Mucosa of rectum (tissue), 2 donors: Measurements from ENCODE around the gene DST.

Experiments used
- H3K27ac ChIP-seq, 2 donors: one replicate each; pipeline ENCODE4 v1.7.0; 2013; ENCODE audit warnings: inconsistent platforms in 2 of 2, low read depth in 2 of 2, low read length in 2 of 2
- H3K27me3 ChIP-seq, 2 donors: one replicate each; pipeline ENCODE4 v1.7.0; 2013; ENCODE audit warnings: low read length in 2 of 2; ENCODE audit not compliant: control insufficient read depth in 2 of 2, insufficient read depth in 2 of 2
- H3K36me3 ChIP-seq, 2 donors: one replicate each; pipeline ENCODE4 v1.7.0; 2013; ENCODE audit warnings: low read length in 2 of 2; ENCODE audit not compliant: control insufficient read depth in 2 of 2, insufficient read depth in 2 of 2
- H3K4me1 ChIP-seq, 2 donors: one replicate each; pipeline ENCODE4 v1.7.0; 2013; ENCODE audit warnings: low read length in 2 of 2, mild to moderate bottlenecking in 1 of 2; ENCODE audit not compliant: control insufficient read depth in 2 of 2, insufficient read depth in 2 of 2
- H3K4me3 ChIP-seq, 2 donors: one replicate each; pipeline ENCODE4 v1.7.0; 2013; ENCODE audit warnings: low read length in 2 of 2
- H3K9ac ChIP-seq, 2 donors: one replicate each; pipeline ENCODE4 v1.7.0; 2013; ENCODE audit warnings: low read length in 2 of 2, low read depth in 1 of 2, mild to moderate bottlenecking in 1 of 2
- H3K9me3 ChIP-seq, 2 donors: one replicate each; pipeline ENCODE4 v1.7.0; 2013; ENCODE audit warnings: low read length in 2 of 2; ENCODE audit not compliant: control insufficient read depth in 2 of 2
- donor health status: healthy.
- donor health status: Normal muscosa, but diverticular disease.

The DST gene

DNA sequence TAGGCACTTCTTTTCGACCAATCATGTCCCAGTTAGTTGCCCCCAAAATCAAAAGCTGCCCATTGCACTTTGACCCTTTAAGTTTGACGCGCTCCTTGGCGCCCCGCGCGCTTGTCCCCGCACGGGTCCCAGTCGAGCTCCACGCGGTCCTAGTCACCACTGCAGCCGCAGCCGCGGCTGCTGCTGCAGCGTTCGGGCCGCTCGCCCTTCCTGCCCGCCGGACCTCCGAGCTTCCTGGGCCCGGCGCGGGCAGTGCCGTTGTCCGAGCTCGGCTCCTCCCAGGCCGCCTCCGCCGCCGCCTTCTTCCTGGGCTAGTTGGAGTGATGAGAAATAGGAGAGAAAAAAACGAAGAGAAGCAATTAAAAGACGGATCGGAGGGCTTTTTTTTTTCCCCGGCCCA lies 209.6 kb downstream of the DST start:
- H3K27me3 ChIP-seq: no peaks in the 10 kb centered on the region
- no peaks in the 10 kb centered on the region for H3K36me3 ChIP-seq
- H3K27ac ChIP-seq: no peak overlapping the region
- H3K4me3 ChIP-seq: no peak overlapping the region
- H3K9me3 ChIP-seq: no peaks in the 10 kb centered on the region
- H3K4me1 ChIP-seq: no peaks in the 10 kb centered on the region
- no peak overlapping the region for H3K9ac ChIP-seq

DNA sequence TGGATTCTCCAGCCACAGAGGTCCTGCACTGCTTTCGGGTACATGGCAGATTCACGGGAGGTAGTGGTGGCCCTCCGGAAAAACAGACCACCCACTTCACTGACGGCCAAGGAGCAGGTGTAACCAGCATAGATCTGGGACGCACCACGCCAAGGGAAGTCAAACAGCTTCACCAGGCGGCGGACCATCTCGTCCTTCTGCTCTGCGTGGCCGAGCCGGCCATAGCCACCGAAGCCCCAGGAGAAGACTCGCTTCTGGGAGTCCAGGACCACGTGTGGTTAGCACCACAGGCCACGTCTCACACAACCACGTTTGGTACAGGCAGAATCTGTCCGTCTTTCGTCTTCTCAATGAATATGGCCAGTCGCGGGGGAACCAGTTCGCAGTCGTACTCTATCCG lies 210.5 kb downstream of the DST start:
- H3K4me3 ChIP-seq: no peak overlapping the region
- no peaks in the 10 kb centered on the region for H3K4me1 ChIP-seq
- no peaks in the 10 kb centered on the region for H3K36me3 ChIP-seq
- H3K9ac ChIP-seq: no peak overlapping the region
- H3K27ac ChIP-seq: no peak overlapping the region
- H3K27me3 ChIP-seq: no peaks in the 10 kb centered on the region
- H3K9me3 ChIP-seq: no peaks in the 10 kb centered on the region

DNA sequence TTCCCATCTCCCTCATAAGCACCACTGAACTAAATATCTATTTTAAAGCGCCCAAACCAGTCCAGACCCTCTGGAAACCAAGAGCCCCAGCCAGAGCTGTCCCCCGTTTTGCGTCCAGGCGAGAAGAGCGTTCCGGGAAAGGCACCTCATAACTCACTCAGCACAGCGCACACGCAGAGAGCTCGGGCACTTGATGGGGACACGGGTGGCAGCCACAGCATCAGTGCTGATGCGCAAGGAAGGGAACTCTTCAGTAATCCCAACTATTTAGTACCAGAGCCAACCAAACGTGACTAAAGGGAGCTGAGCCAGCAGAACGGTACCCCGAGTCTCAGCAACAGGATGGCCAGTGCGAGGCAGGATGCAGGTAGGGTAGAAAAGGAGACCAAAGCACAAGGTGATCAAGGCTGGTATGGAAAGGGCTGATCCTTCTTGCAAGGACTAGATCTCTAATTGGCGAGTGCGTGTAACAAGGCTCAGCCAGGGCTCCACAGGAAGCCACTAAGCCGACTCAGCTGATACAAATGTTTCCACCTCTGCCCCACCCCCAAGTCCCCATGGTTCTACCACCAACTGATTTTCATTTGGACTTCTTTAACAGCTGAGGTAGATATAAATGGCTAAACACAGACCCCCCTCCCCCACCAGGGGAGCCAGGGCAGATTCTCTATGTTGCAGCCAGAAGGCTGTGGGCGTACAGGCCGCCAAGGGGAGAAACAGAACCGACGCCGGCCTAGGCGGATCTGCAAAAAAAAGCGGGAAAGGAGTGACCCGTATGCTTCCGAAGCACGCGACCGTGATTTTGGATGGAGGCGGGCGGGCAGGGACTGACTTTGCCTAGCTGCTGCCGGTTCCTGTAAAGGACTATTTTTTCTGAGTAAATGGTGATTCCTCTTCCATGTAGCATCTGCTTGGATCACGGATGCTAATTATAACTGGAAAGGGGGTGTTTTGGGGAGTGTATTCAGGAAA lies 211.8 kb downstream of the DST start:
- Histone ChIP-seq H3K4me3 (no peak overlapping the region), H3K4me1 (no peaks in the 10 kb centered on the region), H3K9me3 (no peaks in the 10 kb centered on the region), H3K27ac (no peak overlapping the region), H3K36me3 (no peaks in the 10 kb centered on the region), H3K27me3 (no peaks in the 10 kb centered on the region), H3K9ac (no peak overlapping the region)

DNA sequence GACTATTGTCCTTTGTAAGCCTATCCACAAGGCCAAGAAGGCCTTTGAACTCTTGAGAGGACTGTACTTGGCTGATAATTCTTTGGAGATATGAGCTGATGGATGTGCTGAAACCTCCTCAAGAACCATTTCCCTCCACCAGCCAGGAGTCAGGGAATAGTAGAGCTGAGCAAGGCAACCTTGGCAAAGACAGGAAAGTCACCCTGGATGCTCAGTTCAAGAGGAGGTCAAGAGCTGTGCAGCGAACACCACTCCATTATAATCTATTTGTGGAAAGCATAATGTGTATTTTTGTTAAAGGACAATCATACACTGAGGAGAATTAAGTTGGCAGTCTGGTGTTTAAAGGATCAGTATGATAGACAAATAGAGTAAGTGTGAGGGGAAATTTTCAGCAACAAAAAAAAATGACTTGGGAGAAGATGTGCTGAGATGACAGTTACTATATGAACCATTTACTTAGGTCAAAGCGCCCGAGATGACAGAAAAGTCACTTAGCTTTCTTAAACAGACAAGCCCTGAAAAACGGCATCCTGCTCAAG lies 218.1 kb downstream of the DST start:
- H3K4me1 ChIP-seq: no peaks in the 10 kb centered on the region
- no peak overlapping the region for H3K27ac ChIP-seq
- H3K36me3 ChIP-seq: no peaks in the 10 kb centered on the region
- no peaks in the 10 kb centered on the region for H3K27me3 ChIP-seq
- no peak overlapping the region for H3K4me3 ChIP-seq
- H3K9me3 ChIP-seq: no peaks in the 10 kb centered on the region
- H3K9ac ChIP-seq: no peak overlapping the region

DNA sequence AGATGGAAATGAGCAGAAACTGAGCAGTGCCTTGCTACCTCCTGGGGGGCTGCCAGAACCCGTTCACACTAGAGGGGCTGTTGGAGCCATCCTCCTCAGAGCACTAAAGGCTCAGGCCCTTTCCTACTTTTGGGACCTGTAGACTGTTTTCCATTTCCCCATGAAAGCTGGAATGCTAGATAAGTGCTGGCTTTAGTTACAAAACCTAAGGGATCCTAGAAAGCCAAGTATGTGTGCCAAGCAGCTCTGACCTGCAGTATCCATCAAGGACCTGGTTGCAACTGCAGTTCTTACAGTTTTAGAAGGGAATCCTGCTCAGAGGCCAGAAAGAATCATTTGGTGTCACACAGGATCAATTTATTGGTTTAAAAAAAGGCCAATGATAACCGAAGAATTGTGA lies 218.6 kb downstream of the DST start:
- Histone ChIP-seq H3K9ac (no peak overlapping the region), H3K36me3 (no peaks in the 10 kb centered on the region), H3K4me3 (no peak overlapping the region), H3K4me1 (no peaks in the 10 kb centered on the region), H3K27ac (no peak overlapping the region), H3K27me3 (no peaks in the 10 kb centered on the region), H3K9me3 (no peaks in the 10 kb centered on the region)

DNA sequence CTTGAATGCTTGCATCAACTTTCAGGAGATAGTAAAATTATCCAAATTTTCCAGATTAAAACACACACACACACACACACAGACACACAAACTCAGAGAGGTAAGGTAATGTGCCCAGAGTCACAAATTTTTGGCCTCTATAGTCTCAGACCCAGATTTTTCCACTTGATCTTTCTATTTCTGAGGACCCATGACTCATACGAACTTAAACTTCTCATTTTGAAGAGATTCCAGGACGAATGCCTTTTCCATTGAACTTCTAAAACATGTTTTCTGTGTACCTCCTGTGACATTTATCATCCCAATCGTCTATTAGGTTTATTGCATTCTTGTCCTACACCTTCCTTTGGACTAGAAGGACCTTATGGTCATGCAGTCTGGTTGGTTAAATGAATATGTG lies 222.4 kb downstream of the DST start:
- H3K36me3 ChIP-seq: no peaks in the 10 kb centered on the region

DNA sequence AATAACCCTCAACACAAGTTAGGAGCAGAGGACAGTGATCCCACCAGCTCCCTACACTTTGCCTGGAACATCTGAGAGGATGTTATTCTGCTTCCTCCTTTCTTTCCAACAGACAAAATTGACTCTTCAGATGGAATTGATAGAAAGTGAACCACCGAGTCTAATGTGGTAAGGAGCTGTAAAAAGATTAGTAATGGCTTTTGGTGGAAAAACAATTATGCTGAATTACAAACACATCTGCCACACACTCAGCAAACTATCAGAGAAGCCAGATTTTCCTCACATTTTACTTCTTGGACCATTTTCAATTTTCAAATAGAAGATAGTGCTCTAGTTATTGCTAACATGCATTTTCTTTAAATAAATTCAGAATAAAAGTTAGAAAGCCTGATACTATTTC lies 223.5 kb downstream of the DST start:
- Histone ChIP-seq H3K36me3 (no peaks in the 10 kb centered on the region), H3K9me3 (no peaks in the 10 kb centered on the region), H3K9ac (no peak overlapping the region), H3K4me1 (no peaks in the 10 kb centered on the region), H3K27me3 (no peaks in the 10 kb centered on the region), H3K27ac (no peak overlapping the region), H3K4me3 (no peak overlapping the region)

More for the DNA sequence above, 222.4 kb downstream of the DST start:
- no peaks in the 10 kb centered on the region for H3K4me1 ChIP-seq
- H3K9me3 ChIP-seq: no peaks in the 10 kb centered on the region
- H3K27me3 ChIP-seq: no peaks in the 10 kb centered on the region
- no peak overlapping the region for H3K9ac ChIP-seq
- no peak overlapping the region for H3K4me3 ChIP-seq
- H3K27ac ChIP-seq: no peak overlapping the region

DNA sequence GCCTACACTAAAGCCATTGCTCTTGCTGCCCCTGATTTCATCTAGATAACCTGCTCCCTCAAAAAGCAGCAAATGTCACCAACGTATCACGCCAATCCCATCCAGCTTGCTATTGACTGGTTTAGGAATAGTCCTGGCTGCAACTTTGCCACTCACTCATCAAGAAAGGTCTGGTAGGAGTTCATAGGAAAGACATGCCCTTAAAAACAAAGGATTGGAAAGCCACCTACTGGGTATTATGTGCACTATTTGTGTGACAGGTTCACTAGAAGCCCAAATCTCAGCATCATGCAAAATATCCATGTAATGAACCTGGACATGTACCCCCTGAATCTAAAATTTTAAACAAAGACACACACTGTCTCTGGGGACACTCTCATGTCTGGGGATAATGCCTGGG lies 224.9 kb downstream of the DST start:
- Histone ChIP-seq H3K27ac (no peak overlapping the region), H3K4me1 (no peaks in the 10 kb centered on the region), H3K36me3 (no peaks in the 10 kb centered on the region), H3K4me3 (no peak overlapping the region), H3K9me3 (no peaks in the 10 kb centered on the region), H3K27me3 (no peaks in the 10 kb centered on the region), H3K9ac (no peak overlapping the region)

DNA sequence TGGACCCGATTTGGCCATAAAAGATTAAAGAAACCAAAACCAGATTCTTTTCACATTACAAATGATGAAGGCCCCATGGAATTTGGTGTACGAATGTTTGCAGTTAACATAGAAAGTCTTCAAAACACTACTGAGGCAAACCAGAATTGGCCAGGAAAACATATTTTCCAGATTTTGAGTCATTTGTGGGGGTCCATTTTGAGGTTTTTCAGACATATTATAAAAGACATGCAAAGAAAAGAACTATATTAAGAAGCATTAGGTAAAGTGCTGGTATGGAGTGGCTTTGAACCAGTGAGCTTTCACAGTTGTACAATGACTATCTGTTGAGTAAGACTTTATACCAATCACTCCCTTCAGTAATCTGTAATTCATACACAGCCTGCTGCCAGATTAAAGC lies 226.4 kb downstream of the DST start:
- no peaks in the 10 kb centered on the region for H3K9me3 ChIP-seq
- no peak overlapping the region for H3K27ac ChIP-seq

DNA sequence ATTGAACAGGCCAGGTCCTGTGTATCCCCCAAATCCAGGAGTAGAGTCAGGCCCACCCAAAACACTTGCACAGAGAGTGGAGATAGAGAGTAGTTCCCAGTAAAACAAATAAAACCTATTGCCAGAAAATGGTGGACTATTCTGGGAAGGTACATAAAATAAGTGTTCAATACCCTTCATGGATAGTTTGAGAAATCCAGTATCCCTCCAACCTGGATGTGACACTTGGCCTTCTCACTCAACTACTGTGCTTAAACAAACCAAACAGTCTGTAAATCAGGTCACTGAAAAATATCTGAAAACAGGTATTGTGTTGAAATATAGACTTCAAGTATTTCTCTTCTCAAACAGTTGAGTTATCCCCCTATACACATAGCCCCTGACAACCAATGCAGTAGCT lies 233.7 kb downstream of the DST start:
- H3K9me3 ChIP-seq: no peaks in the 10 kb centered on the region
- H3K4me1 ChIP-seq: no peaks in the 10 kb centered on the region

More for the DNA sequence above, 226.4 kb downstream of the DST start:
- Histone ChIP-seq H3K4me3 (no peak overlapping the region), H3K27me3 (no peaks in the 10 kb centered on the region), H3K36me3 (no peaks in the 10 kb centered on the region), H3K9ac (no peak overlapping the region), H3K4me1 (no peaks in the 10 kb centered on the region)

More for the DNA sequence above, 233.7 kb downstream of the DST start:
- H3K27ac ChIP-seq: no peak overlapping the region
- no peak overlapping the region for H3K4me3 ChIP-seq
- H3K9ac ChIP-seq: no peak overlapping the region
- no peaks in the 10 kb centered on the region for H3K36me3 ChIP-seq
- H3K27me3 ChIP-seq: no peaks in the 10 kb centered on the region
